DOHH2 (cell line): ENCODE measurements around the gene NOX5.

Experiments
- EZH2phosphoT487 ChIP-seq: fragments of 200-600 bp; sonication (generic); IDR thresholded peaks from 2 replicates; pipeline ENCODE4 v1.6.1; 2017; ENCODE audit warnings: borderline replicate concordance, mild to moderate bottlenecking, antibody characterized with exemption, low read length, moderate library complexity, mixed read lengths
- TF ChIP-seq, protein P1 (sequence below): fragments of 200-600 bp; sonication (generic); IDR thresholded peaks from one replicate; pipeline ENCODE4 v1.5.1; 2014; ENCODE audit warnings: antibody characterized with exemption, mild to moderate bottlenecking, low read depth, low read length; ENCODE audit not compliant: poor library complexity, severe bottlenecking

DNA sequence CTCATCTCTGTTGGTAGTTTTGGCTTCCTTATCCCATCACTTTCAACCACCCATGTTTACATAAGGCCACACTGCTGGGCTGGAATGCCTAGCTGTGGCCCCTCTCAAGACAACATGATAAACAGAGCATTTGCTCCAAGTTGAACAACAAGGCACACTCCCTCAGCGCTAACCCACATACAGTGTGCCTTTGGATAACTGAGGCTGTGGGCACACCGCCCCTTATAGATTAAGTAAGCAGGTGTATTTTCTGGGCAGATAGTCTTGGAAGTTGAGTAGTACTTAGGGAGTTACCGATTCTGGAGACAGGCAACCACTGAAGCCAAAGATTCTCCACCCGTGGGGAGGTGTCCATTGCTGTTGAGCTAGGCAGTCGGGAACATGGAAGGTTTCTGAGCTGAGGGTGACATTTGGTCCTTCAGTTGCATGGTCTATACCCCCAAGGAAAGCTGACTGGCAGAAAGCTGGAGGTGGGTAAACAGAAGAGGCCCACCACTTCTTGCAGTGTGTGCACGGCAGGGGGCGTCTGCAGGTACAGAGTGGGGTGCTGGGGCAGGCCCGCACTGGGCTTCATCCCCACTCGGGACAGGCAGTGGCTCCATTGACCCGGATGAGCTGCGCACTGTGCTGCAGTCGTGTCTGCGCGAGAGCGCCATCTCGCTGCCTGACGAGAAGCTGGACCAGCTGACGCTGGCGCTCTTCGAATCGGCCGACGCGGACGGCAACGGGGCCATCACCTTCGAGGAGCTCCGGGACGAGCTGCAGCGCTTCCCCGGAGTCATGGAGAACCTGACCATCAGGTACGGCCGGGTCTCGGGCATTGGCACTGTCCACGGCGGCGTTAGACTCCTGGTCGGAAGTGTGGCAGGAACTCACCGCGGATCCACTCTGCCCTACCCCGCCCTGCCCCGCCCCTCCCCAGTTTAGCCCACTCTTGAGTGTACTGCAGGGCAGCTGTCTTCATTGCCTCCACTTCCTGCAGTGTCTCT is 16.8 kb downstream of the NOX5 start:
- TF ChIP-seq, protein P1, sequence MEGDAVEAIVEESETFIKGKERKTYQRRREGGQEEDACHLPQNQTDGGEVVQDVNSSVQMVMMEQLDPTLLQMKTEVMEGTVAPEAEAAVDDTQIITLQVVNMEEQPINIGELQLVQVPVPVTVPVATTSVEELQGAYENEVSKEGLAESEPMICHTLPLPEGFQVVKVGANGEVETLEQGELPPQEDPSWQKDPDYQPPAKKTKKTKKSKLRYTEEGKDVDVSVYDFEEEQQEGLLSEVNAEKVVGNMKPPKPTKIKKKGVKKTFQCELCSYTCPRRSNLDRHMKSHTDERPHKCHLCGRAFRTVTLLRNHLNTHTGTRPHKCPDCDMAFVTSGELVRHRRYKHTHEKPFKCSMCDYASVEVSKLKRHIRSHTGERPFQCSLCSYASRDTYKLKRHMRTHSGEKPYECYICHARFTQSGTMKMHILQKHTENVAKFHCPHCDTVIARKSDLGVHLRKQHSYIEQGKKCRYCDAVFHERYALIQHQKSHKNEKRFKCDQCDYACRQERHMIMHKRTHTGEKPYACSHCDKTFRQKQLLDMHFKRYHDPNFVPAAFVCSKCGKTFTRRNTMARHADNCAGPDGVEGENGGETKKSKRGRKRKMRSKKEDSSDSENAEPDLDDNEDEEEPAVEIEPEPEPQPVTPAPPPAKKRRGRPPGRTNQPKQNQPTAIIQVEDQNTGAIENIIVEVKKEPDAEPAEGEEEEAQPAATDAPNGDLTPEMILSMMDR: peak; percentile 10
- TF ChIP-seq EZH2phosphoT487: no peak
